OCI-LY7 (cell line): ENCODE results near the gene MPL. TPM values are rescaled to one million over a fixed set of nuclear protein-coding genes. Genes with fewer than 3 reads are reported as not detected.

ENCODE experiments used
- BruUV-seq: library from RNA; stranded (reverse); fragments of 400-500 nt; replicated peaks from 2 replicates; lab custom pipeline; 2021; lab: Mats Ljungman, UMichigan
- CTCF ChIA-PET: fragments of 300-600 bp; sonication (Branson Sonifier 250); formaldehyde crosslinking; loops from one replicate; lab custom pipeline; 2022; ENCODE audit warnings: antibody characterized with exemption; ENCODE audit not compliant: unreplicated experiment; lab: Charles Lee
- POLR2A ChIA-PET: fragments of 300-600 bp; sonication (Branson Sonifier 250); formaldehyde crosslinking; loops from one replicate; lab custom pipeline; 2022; ENCODE audit warnings: antibody characterized with exemption; lab: Charles Lee
- DNase-seq: peaks from one replicate; pipeline ENCODE4 v3.0.0-alpha.2; 2015; ENCODE audit warnings: low spot score
- H2AFZ ChIP-seq: fragments of 200-600 bp; sonication (generic), shearing (Covaris generic); 2 replicates; pipeline ENCODE4 v1.6.1; 2014; ENCODE audit warnings: mild to moderate bottlenecking, antibody characterized with exemption, low read length, moderate library complexity
- H3K27ac ChIP-seq: fragments of 200-600 bp; sonication (generic); 2 replicates; pipeline ENCODE4 v1.5.1; 2014; ENCODE audit warnings: mixed run types, low read depth, mild to moderate bottlenecking, moderate library complexity, low read length, inconsistent platforms; ENCODE audit not compliant: poor library complexity, severe bottlenecking
- H3K36me3 ChIP-seq: fragments of 200-600 bp; sonication (generic); 2 replicates; pipeline ENCODE4 v1.6.1; 2014; ENCODE audit warnings: mild to moderate bottlenecking, antibody characterized with exemption, low read length, moderate library complexity, mixed read lengths; ENCODE audit not compliant: insufficient read depth
- H3K4me1 ChIP-seq: fragments of 200-600 bp; sonication (generic); 2 replicates; pipeline ENCODE4 v1.5.1; 2014; ENCODE audit warnings: mild to moderate bottlenecking, low read length; ENCODE audit not compliant: insufficient read depth, poor library complexity, severe bottlenecking
- H3K4me2 ChIP-seq: fragments of 200-600 bp; sonication (generic); 2 replicates; pipeline ENCODE4 v1.6.1; 2014; ENCODE audit warnings: mild to moderate bottlenecking, low read length
- H3K4me3 ChIP-seq: fragments of 200-600 bp; sonication (generic); 2 replicates; pipeline ENCODE4 v1.5.1; 2014; ENCODE audit warnings: mild to moderate bottlenecking, low read depth, low read length; ENCODE audit not compliant: poor library complexity, severe bottlenecking
- H3K79me2 ChIP-seq: fragments of 200-600 bp; sonication (generic); 2 replicates; pipeline ENCODE4 v1.6.1; 2016; ENCODE audit warnings: low read depth, mild to moderate bottlenecking, low read length, moderate library complexity, mixed read lengths; ENCODE audit not compliant: insufficient read depth
- H3K9me2 ChIP-seq: fragments of 200-600 bp; sonication (generic); 2 replicates; pipeline ENCODE4 v1.6.1; 2016; ENCODE audit warnings: mild to moderate bottlenecking, low read length, mixed read lengths; ENCODE audit not compliant: insufficient read depth
- H3K9me3 ChIP-seq: fragments of 200-600 bp; sonication (generic); 2 replicates; pipeline ENCODE4 v1.6.1; 2014; ENCODE audit warnings: mild to moderate bottlenecking, mixed run types, low read length, mixed read lengths
- H4K20me1 ChIP-seq: fragments of 200-600 bp; sonication (generic); 2 replicates; pipeline ENCODE4 v1.6.1; 2014; ENCODE audit warnings: mild to moderate bottlenecking, antibody characterized with exemption, low read length, moderate library complexity, mixed read lengths; ENCODE audit not compliant: insufficient read depth
- EZH2phosphoT487 ChIP-seq: fragments of 200-600 bp; sonication (generic); IDR thresholded peaks from 2 replicates; pipeline ENCODE4 v1.6.1; 2018; ENCODE audit warnings: low read depth, borderline replicate concordance, mild to moderate bottlenecking, mixed run types, antibody characterized with exemption, low read length, moderate library complexity, mixed read lengths
- intact Hi-C: fragments of 100-400 bp; cut with micrococcal nuclease; formaldehyde crosslinking; loops from one replicate; pipeline ENCODE4 v1.10.0; 2022; ENCODE audit not compliant: unreplicated experiment
- total RNA-seq, 2 experiments: library from RNA; depleted of rRNA in 1 of 2; stranded (reverse); fragments of >200 nt in 1 of 2; shearing (Covaris generic) in 1 of 2; gene quantifications; 2 replicates each; pipeline ENCODE4 v1.2.3, GENCODE V29; 2014 to 2022
- TF ChIP-seq, protein P1 (sequence below): fragments of 200-600 bp; sonication (generic); conservative IDR thresholded peaks from 2 replicates; pipeline ENCODE4 v1.5.1; 2014; ENCODE audit warnings: mild to moderate bottlenecking, antibody characterized with exemption, low read length, moderate library complexity, mixed read lengths

Gene MPL
- total RNA-seq, 2 experiments from 2014 or later, result not detected

- Histone ChIP-seq H3K36me3 (no peaks in the 10 kb centered on the region), H2AFZ (no peak overlapping the region), H3K79me2 (no peaks in the 10 kb centered on the region), H3K9me2 (no peaks in the 10 kb centered on the region), H3K9me3 (no peaks in the 10 kb centered on the region), H3K4me2 (no peak overlapping the region), H3K4me3 (no peak overlapping the region), H3K4me1 (no peaks in the 10 kb centered on the region), H4K20me1 (no peaks in the 10 kb centered on the region), H3K27ac (no peak overlapping the region)
- ChIA-PET POLR2A (no interaction called here), CTCF (no interaction called here)
- DNase-seq, result no peak
- TF ChIP-seq, protein P1, sequence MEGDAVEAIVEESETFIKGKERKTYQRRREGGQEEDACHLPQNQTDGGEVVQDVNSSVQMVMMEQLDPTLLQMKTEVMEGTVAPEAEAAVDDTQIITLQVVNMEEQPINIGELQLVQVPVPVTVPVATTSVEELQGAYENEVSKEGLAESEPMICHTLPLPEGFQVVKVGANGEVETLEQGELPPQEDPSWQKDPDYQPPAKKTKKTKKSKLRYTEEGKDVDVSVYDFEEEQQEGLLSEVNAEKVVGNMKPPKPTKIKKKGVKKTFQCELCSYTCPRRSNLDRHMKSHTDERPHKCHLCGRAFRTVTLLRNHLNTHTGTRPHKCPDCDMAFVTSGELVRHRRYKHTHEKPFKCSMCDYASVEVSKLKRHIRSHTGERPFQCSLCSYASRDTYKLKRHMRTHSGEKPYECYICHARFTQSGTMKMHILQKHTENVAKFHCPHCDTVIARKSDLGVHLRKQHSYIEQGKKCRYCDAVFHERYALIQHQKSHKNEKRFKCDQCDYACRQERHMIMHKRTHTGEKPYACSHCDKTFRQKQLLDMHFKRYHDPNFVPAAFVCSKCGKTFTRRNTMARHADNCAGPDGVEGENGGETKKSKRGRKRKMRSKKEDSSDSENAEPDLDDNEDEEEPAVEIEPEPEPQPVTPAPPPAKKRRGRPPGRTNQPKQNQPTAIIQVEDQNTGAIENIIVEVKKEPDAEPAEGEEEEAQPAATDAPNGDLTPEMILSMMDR, result no peak
- no TSS peak for BruUV-seq
- intact Hi-C loops, result no loop called here
Observed at GRCh38 chr1:43319288-43319687, 18.3 kb upstream of the MPL start.

DNA sequence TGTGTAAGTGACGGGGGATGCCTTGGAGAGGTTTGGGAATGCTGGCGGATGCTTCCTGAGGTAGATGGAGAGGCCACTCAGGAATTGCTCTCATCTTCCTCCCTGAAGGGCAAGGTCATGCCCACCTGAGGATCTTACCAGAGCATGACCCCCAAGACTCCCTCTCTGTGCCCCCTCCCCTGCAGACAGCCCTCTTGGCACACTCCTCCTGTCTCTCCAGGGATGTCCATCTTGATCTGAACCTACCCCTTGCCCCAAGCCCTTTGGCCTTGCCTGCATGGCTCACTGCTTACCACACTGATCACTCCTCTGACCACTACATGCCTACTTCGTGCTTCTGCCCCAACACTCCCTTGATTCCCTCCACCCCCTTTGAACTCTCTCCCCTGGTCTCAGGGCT is 17.9 kb upstream of the MPL start:
- BruUV-seq, result no TSS peak
- Histone ChIP-seq H3K36me3 (no peaks in the 10 kb centered on the region), H2AFZ (no peak overlapping the region), H3K9me2 (no peaks in the 10 kb centered on the region), H3K27ac (no peak overlapping the region), H3K9me3 (no peaks in the 10 kb centered on the region), H3K79me2 (no peaks in the 10 kb centered on the region), H3K4me3 (no peak overlapping the region), H3K4me1 (peaks cover 4% of the 10 kb centered on the region), H4K20me1 (no peaks in the 10 kb centered on the region), H3K4me2 (no peak overlapping the region)
- POLR2A ChIA-PET, result no interaction called here
- DNase-seq, result no peak
- TF ChIP-seq, protein P1, result no peak
- no peak for TF ChIP-seq EZH2phosphoT487
- CTCF ChIA-PET, result no interaction called here
- intact Hi-C loops, result no loop called here

DNA sequence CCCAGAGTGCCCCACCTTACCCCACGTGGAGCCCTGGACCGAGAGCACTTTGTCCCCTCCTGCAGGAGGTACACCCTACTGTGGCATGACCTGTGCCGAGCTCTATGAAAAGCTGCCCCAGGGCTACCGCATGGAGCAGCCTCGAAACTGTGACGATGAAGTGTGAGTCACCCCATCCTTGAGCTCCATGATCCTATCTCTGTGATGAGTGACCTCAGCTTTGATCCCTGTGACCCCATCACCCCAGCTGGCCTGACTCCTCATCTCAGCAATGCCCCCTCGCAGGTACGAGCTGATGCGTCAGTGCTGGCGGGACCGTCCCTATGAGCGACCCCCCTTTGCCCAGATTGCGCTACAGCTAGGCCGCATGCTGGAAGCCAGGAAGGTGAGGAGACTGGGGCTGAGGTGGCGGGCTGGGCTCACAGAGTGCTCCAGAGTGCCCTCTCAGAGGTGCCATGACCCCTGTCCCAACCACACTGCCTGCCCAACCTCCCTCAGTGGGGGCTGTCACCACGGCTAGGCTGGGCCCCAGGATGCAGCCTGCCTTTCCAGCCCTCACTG is 16.2 kb upstream of the MPL start:
- Histone ChIP-seq H3K4me3 (no peak overlapping the region), H3K36me3 (no peaks in the 10 kb centered on the region), H4K20me1 (no peaks in the 10 kb centered on the region), H3K9me2 (no peaks in the 10 kb centered on the region), H3K4me2 (no peak overlapping the region), H3K4me1 (peaks cover 4% of the 10 kb centered on the region), H2AFZ (no peak overlapping the region), H3K79me2 (no peaks in the 10 kb centered on the region), H3K9me3 (peaks cover 10% of the 10 kb centered on the region), H3K27ac (no peak overlapping the region)
- CTCF ChIA-PET, result no interaction called here
- no peak for DNase-seq
- no TSS peak for BruUV-seq
- TF ChIP-seq, protein P1, result no peak
- no peak for TF ChIP-seq EZH2phosphoT487
- POLR2A ChIA-PET, result interaction anchor here (0.7 kb wide), 1 partner anchor 188 kb away, joined by 4 read pairs; no protein-coding TSS in a partner anchor
- intact Hi-C loops, result no loop called here
